Large intestine (tissue), 3 donors: ENCODE results near the gene IGSF3. TPM values are rescaled to one million over a fixed set of nuclear protein-coding genes. Genes with fewer than 3 reads are reported as not detected.
A peak's percentile ranks its signal among the peaks of the same experiment; 100 is the strongest.

Source experiments
- DNase-seq, 2 donors: peaks; one replicate each; pipeline versions ENCODE4 v3.0.0 to v3.0.0-alpha.2; 2013
- H3K27ac ChIP-seq: one replicate; pipeline ENCODE4 v1.5.1; 2013; ENCODE audit warnings: low read length
- H3K27me3 ChIP-seq: 2 replicates; pipeline ENCODE4 v1.6.1; 2013; ENCODE audit warnings: low read length; ENCODE audit not compliant: control insufficient read depth, insufficient read depth
- H3K36me3 ChIP-seq: 2 replicates; pipeline ENCODE4 v1.6.1; 2013; ENCODE audit warnings: low read length; ENCODE audit not compliant: control insufficient read depth, insufficient read depth
- H3K4me1 ChIP-seq: one replicate; pipeline ENCODE4 v1.6.1; 2013; ENCODE audit warnings: low read length; ENCODE audit not compliant: control insufficient read depth, insufficient read depth
- H3K4me3 ChIP-seq: one replicate; pipeline ENCODE4 v1.5.1; 2013; ENCODE audit warnings: low read length
- H3K9me3 ChIP-seq: one replicate; pipeline ENCODE4 v1.6.1; 2013; ENCODE audit warnings: mild to moderate bottlenecking, low read depth, low read length, moderate library complexity; ENCODE audit not compliant: control insufficient read depth
- WGBS: methylation state at CpG from one replicate; pipeline ENCODE4 v1.1.5; 2013; ENCODE audit warnings: low lambda C conversion rate; ENCODE audit not compliant: insufficient coverage; 5-methylcytosine and 5-hydroxymethylcytosine counted together
- polyA plus RNA-seq: library from polyadenylated mRNA; unstranded; fragments of 120-200 nt; gene quantifications from one replicate; pipeline ENCODE4 v1.2.1, GENCODE V29; 2013

Gene IGSF3
- polyA plus RNA-seq, 1 donor, result 36.1 TPM

GRCh38 chr1:116676291-116676690, 8.8 kb upstream of the IGSF3 start:
- Histone ChIP-seq H3K9me3 (no peaks in the 10 kb centered on the region), H3K27ac (no peak overlapping the region), H3K36me3 (no peaks in the 10 kb centered on the region), H3K4me3 (no peak overlapping the region), H3K27me3 (no peaks in the 10 kb centered on the region), H3K4me1 (no peaks in the 10 kb centered on the region)
- DNase-seq, result no peak
- WGBS, result no CpG with 5 or more reads among the region's 2 CpGs

GRCh38 chr1:116674751-116675150, 7.2 kb upstream of the IGSF3 start:
- no CpG with 5 or more reads among the region's 2 CpGs for WGBS
- no peak overlapping the region for H3K27ac ChIP-seq
- H3K27me3 ChIP-seq, result no peaks in the 10 kb centered on the region
- DNase-seq, result no peak
- no peak overlapping the region for H3K4me3 ChIP-seq
- no peaks in the 10 kb centered on the region for H3K4me1 ChIP-seq
- H3K9me3 ChIP-seq, result no peaks in the 10 kb centered on the region
- no peaks in the 10 kb centered on the region for H3K36me3 ChIP-seq

- no peaks in the 10 kb centered on the region for H3K36me3 ChIP-seq
- WGBS, result 40% methylated on average over 1 of the region's 5 CpGs
- no peaks in the 10 kb centered on the region for H3K27me3 ChIP-seq
- H3K9me3 ChIP-seq, result no peaks in the 10 kb centered on the region
- DNase-seq, result no peak
- no peaks in the 10 kb centered on the region for H3K4me1 ChIP-seq
- no peak overlapping the region for H3K4me3 ChIP-seq
- no peak overlapping the region for H3K27ac ChIP-seq
Observed at GRCh38 chr1:116674011-116674531, 6.5 kb upstream of the IGSF3 start.

DNA sequence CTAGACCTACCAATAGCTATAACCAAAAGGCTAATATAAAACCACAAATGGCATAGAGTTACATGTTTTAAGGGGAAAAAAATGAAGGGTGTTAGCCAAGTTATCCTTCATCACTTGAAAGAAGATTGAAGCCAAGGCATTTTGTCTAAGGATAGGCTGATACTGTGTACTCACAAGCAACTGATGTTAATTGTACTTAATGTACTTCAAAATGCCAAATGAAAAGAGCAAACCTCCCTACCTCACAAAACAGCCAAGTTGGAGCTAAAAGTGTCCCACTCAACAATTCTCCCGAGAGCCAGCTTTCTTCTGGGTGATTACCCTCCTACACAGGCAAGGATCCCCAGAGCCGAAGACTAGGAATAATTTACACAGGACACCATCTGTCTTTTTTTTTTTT, 4.4 kb upstream of the IGSF3 start:
- WGBS, result no CpG with 5 or more reads among the region's 2 CpGs
- H3K27me3 ChIP-seq, result no peaks in the 10 kb centered on the region
- no peaks in the 10 kb centered on the region for H3K36me3 ChIP-seq
- H3K4me1 ChIP-seq, result no peaks in the 10 kb centered on the region
- no peaks in the 10 kb centered on the region for H3K9me3 ChIP-seq
- H3K4me3 ChIP-seq, result no peak overlapping the region
- H3K27ac ChIP-seq, result no peak overlapping the region
- DNase-seq, result no peak

GRCh38 chr1:116671072-116671760, 3.7 kb upstream of the IGSF3 start:
- Histone ChIP-seq H3K27ac (no peak overlapping the region), H3K27me3 (no peaks in the 10 kb centered on the region), H3K9me3 (no peaks in the 10 kb centered on the region), H3K36me3 (no peaks in the 10 kb centered on the region), H3K4me3 (no peak overlapping the region), H3K4me1 (no peaks in the 10 kb centered on the region)
- DNase-seq, result no peak
- 100% methylated on average over 1 of the region's 7 CpGs for WGBS

GRCh38 chr1:116668277-116668676, 744 bp upstream of the IGSF3 start:
- no peaks in the 10 kb centered on the region for H3K36me3 ChIP-seq

DNA sequence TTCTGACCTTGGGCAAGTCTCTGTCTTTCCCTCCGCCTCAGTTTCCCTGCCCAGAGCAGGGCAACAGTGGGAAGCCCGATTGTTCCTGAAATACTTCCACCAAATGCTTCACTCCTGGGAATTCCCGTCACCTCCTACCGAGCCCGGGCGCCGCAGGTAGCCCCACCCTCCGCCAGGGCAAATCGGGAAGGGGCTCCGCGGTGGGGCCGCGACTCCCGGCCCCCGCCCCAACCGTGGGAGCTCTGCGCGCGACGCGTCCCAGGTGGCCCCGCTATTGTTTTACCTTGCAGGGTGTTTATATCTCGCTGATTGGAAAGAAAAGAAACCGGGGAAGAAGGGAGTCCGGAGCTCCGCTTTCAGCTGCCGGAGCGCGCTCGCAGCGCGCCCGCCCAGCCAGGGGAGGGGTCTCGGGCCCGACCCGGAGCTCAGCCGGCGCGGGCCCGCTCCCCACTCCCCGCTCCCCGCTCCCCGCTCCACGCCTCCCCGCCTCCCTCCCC, 407 bp downstream of the IGSF3 start:
- H3K4me3 ChIP-seq, result peak overlapping the region; percentile 73
- no peaks in the 10 kb centered on the region for H3K27me3 ChIP-seq
- no CpG with 5 or more reads among the region's 45 CpGs for WGBS
- H3K9me3 ChIP-seq, result no peaks in the 10 kb centered on the region
- no peaks in the 10 kb centered on the region for H3K36me3 ChIP-seq
- peaks cover 19% of the 10 kb centered on the region for H3K4me1 ChIP-seq
- peak overlapping the region; percentile 61 for H3K27ac ChIP-seq
- DNase-seq, result peak in 1 of 2 donors; percentile 63

More at GRCh38 chr1:116668277-116668676, 744 bp upstream of the IGSF3 start:
- Histone ChIP-seq H3K4me3 (no peak overlapping the region), H3K4me1 (peaks cover 19% of the 10 kb centered on the region), H3K27ac (no peak overlapping the region), H3K27me3 (no peaks in the 10 kb centered on the region), H3K9me3 (no peaks in the 10 kb centered on the region)
- WGBS, result no CpG with 5 or more reads among the region's 7 CpGs
- no peak for DNase-seq

DNA sequence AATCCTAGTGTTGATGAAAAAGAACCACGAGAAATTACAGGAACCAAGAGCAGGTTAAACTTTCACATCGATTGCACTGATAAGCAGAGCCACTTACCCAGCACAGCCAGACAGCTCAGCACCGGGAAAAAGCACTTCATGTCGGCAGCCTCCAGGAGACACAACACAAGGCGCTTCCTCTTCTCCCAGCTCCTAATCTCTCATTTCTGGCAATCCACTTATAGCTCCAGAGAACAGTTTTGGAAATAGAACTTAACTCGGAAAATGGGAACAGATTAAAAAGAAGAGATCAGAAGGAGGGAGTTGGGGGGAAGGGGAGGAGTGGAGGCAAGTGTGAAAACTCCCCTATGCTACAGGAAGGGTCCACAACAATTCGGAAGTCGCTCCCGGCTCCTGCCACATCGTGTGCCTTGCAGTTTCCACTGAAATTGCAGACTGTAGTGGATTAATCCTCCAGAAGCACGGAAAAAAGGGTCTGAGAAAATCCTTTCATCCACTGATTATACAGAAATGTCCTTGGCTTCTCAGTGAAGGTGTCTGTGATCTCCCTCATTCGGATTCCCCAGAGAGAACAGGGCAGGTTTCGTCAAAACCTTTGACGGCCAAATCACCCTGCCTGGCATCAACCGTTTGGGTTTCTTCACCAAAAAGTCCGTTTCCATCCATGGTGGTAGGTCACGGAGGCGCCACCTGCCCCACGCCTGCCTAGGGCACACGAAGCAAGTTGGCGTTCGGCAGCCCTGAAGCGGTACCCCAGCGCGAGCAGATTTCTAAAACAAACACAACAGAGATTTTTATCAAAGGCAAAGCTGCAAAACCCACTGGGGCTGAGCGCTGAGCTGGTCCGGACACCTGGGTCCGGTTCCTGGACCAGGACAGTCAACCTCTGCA, 1.1 kb downstream of the IGSF3 start:
- Histone ChIP-seq H3K9me3 (no peaks in the 10 kb centered on the region), H3K4me3 (peak overlapping the region; percentile 73), H3K4me1 (peaks cover 19% of the 10 kb centered on the region), H3K27me3 (no peaks in the 10 kb centered on the region), H3K27ac (peak overlapping the region; percentile 61), H3K36me3 (no peaks in the 10 kb centered on the region)
- WGBS, result no CpG with 5 or more reads among the region's 28 CpGs
- DNase-seq, result peak in 1 of 2 donors; percentile 50

GRCh38 chr1:116664978-116665371, 2.6 kb downstream of the IGSF3 start:
- H3K36me3 ChIP-seq, result no peaks in the 10 kb centered on the region
- 40% methylated on average over 1 of the region's 4 CpGs for WGBS
- no peaks in the 10 kb centered on the region for H3K27me3 ChIP-seq
- DNase-seq, result peak in 1 of 2 donors; percentile 74
- peak overlapping the region; percentile 73 for H3K4me3 ChIP-seq
- peaks cover 19% of the 10 kb centered on the region for H3K4me1 ChIP-seq
- peak overlapping the region; percentile 61 for H3K27ac ChIP-seq
- H3K9me3 ChIP-seq, result no peaks in the 10 kb centered on the region

DNA sequence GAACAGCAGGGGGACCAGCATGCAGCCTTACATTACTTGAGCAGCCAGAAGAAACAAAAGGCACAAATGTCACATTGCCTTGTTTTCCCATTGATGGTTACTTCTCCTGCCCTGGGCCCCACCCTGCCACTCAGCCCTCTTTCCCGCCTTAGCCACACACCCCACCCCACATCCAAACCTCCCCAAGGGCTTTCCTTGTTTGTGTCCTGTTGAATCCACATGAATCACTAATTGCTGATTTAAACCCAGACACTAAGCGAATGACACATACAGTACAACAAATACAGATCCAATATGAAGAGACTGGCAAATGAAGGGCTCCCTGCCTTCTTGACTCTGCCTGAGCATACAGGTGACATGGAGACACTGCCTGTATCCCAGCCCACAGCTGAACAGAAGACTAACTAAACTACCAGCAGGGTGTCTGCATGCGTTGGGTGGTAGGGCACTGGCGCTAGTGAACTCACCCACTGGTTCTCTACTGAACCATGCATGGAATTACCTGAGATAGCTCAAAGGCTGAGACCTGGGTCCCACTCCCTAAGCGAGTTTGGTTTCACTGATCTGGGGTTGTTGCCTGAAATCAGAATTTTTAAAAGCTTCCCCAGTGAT, 3.1 kb downstream of the IGSF3 start:
- no peak overlapping the region for H3K4me3 ChIP-seq
- H3K36me3 ChIP-seq, result no peaks in the 10 kb centered on the region
- DNase-seq, result no peak
- no peaks in the 10 kb centered on the region for H3K9me3 ChIP-seq
- peaks cover 19% of the 10 kb centered on the region for H3K4me1 ChIP-seq
- WGBS, result no CpG with 5 or more reads among the region's 5 CpGs
- peak overlapping the region; percentile 61 for H3K27ac ChIP-seq
- no peaks in the 10 kb centered on the region for H3K27me3 ChIP-seq
